ENCODE data around the gene LINGO1.

The LINGO1 gene

GRCh38 chr15:77667338-77668234, 34.9 kb upstream of the LINGO1 start:
- no peak overlapping the region for H3K4me3 ChIP-seq (ENCODE audit: low read depth, low read length)
- H3K4me1 ChIP-seq (ENCODE audit: control insufficient read depth, insufficient read depth, low read length) = peaks cover 3% of the 10 kb centered on the region
- no peak overlapping the region for H3K9ac ChIP-seq (ENCODE audit: low read depth, low read length)
- no peaks in the 10 kb centered on the region for H3K9me3 ChIP-seq (ENCODE audit: control insufficient read depth, insufficient read depth, low read length)
- H3K27me3 ChIP-seq (ENCODE audit: control insufficient read depth, insufficient read depth, low read length) = no peaks in the 10 kb centered on the region
- no peaks in the 10 kb centered on the region for H3K36me3 ChIP-seq (ENCODE audit: control insufficient read depth, insufficient read depth, low read length)

GRCh38 chr15:77666296-77666660, 33.6 kb upstream of the LINGO1 start:
- Histone ChIP-seq H3K9ac (ENCODE audit: low read depth, low read length) (no peak overlapping the region), H3K36me3 (ENCODE audit: control insufficient read depth, insufficient read depth, low read length) (no peaks in the 10 kb centered on the region), H3K9me3 (ENCODE audit: control insufficient read depth, insufficient read depth, low read length) (no peaks in the 10 kb centered on the region), H3K4me3 (ENCODE audit: low read depth, low read length) (no peak overlapping the region), H3K27me3 (ENCODE audit: control insufficient read depth, insufficient read depth, low read length) (no peaks in the 10 kb centered on the region), H3K4me1 (ENCODE audit: control insufficient read depth, insufficient read depth, low read length) (peaks cover 3% of the 10 kb centered on the region)

GRCh38 chr15:77665530-77666295, 33.0 kb upstream of the LINGO1 start:
- Histone ChIP-seq H3K36me3 (ENCODE audit: control insufficient read depth, insufficient read depth, low read length) (no peaks in the 10 kb centered on the region), H3K9ac (ENCODE audit: low read depth, low read length) (no peak overlapping the region), H3K9me3 (ENCODE audit: control insufficient read depth, insufficient read depth, low read length) (no peaks in the 10 kb centered on the region), H3K27me3 (ENCODE audit: control insufficient read depth, insufficient read depth, low read length) (no peaks in the 10 kb centered on the region), H3K4me1 (ENCODE audit: control insufficient read depth, insufficient read depth, low read length) (peaks cover 3% of the 10 kb centered on the region), H3K4me3 (ENCODE audit: low read depth, low read length) (no peak overlapping the region)

GRCh38 chr15:77664428-77664827, 31.7 kb upstream of the LINGO1 start:
- Histone ChIP-seq H3K36me3 (ENCODE audit: control insufficient read depth, insufficient read depth, low read length) (no peaks in the 10 kb centered on the region), H3K4me3 (ENCODE audit: low read depth, low read length) (no peak overlapping the region), H3K9me3 (ENCODE audit: control insufficient read depth, insufficient read depth, low read length) (no peaks in the 10 kb centered on the region), H3K4me1 (ENCODE audit: control insufficient read depth, insufficient read depth, low read length) (peaks cover 6% of the 10 kb centered on the region), H3K27me3 (ENCODE audit: control insufficient read depth, insufficient read depth, low read length) (no peaks in the 10 kb centered on the region), H3K9ac (ENCODE audit: low read depth, low read length) (peak overlapping the region; percentile 47)

GRCh38 chr15:77663256-77663655, 30.5 kb upstream of the LINGO1 start:
- Histone ChIP-seq H3K9me3 (ENCODE audit: control insufficient read depth, insufficient read depth, low read length) (no peaks in the 10 kb centered on the region), H3K27me3 (ENCODE audit: control insufficient read depth, insufficient read depth, low read length) (no peaks in the 10 kb centered on the region), H3K4me1 (ENCODE audit: control insufficient read depth, insufficient read depth, low read length) (peaks cover 6% of the 10 kb centered on the region), H3K36me3 (ENCODE audit: control insufficient read depth, insufficient read depth, low read length) (no peaks in the 10 kb centered on the region), H3K9ac (ENCODE audit: low read depth, low read length) (no peak overlapping the region), H3K4me3 (ENCODE audit: low read depth, low read length) (no peak overlapping the region)

GRCh38 chr15:77659350-77660321, 26.9 kb upstream of the LINGO1 start:
- Histone ChIP-seq H3K27me3 (ENCODE audit: control insufficient read depth, insufficient read depth, low read length) (no peaks in the 10 kb centered on the region), H3K4me1 (ENCODE audit: control insufficient read depth, insufficient read depth, low read length) (peaks cover 6% of the 10 kb centered on the region), H3K36me3 (ENCODE audit: control insufficient read depth, insufficient read depth, low read length) (no peaks in the 10 kb centered on the region), H3K4me3 (ENCODE audit: low read depth, low read length) (no peak overlapping the region), H3K9me3 (ENCODE audit: control insufficient read depth, insufficient read depth, low read length) (no peaks in the 10 kb centered on the region), H3K9ac (ENCODE audit: low read depth, low read length) (no peak overlapping the region)

GRCh38 chr15:77658304-77658703, 25.6 kb upstream of the LINGO1 start:
- H3K4me1 ChIP-seq (ENCODE audit: control insufficient read depth, insufficient read depth, low read length) = peaks cover 3% of the 10 kb centered on the region
- no peak overlapping the region for H3K4me3 ChIP-seq (ENCODE audit: low read depth, low read length)
- no peak overlapping the region for H3K9ac ChIP-seq (ENCODE audit: low read depth, low read length)
- H3K36me3 ChIP-seq (ENCODE audit: control insufficient read depth, insufficient read depth, low read length) = no peaks in the 10 kb centered on the region
- no peaks in the 10 kb centered on the region for H3K27me3 ChIP-seq (ENCODE audit: control insufficient read depth, insufficient read depth, low read length)
- H3K9me3 ChIP-seq (ENCODE audit: control insufficient read depth, insufficient read depth, low read length) = no peaks in the 10 kb centered on the region

- no peaks in the 10 kb centered on the region for H3K9me3 ChIP-seq (ENCODE audit: control insufficient read depth, insufficient read depth, low read length)
- H3K4me1 ChIP-seq (ENCODE audit: control insufficient read depth, insufficient read depth, low read length) = peaks cover 3% of the 10 kb centered on the region
- no peaks in the 10 kb centered on the region for H3K27me3 ChIP-seq (ENCODE audit: control insufficient read depth, insufficient read depth, low read length)
- no peak overlapping the region for H3K4me3 ChIP-seq (ENCODE audit: low read depth, low read length)
- no peaks in the 10 kb centered on the region for H3K36me3 ChIP-seq (ENCODE audit: control insufficient read depth, insufficient read depth, low read length)
- no peak overlapping the region for H3K9ac ChIP-seq (ENCODE audit: low read depth, low read length)
Observed at GRCh38 chr15:77657634-77658238, 25.0 kb upstream of the LINGO1 start.

- no peaks in the 10 kb centered on the region for H3K27me3 ChIP-seq (ENCODE audit: control insufficient read depth, insufficient read depth, low read length)
- no peaks in the 10 kb centered on the region for H3K9me3 ChIP-seq (ENCODE audit: control insufficient read depth, insufficient read depth, low read length)
- H3K4me3 ChIP-seq (ENCODE audit: low read depth, low read length) = no peak overlapping the region
- no peaks in the 10 kb centered on the region for H3K36me3 ChIP-seq (ENCODE audit: control insufficient read depth, insufficient read depth, low read length)
- H3K4me1 ChIP-seq (ENCODE audit: control insufficient read depth, insufficient read depth, low read length) = peaks cover 3% of the 10 kb centered on the region
- H3K9ac ChIP-seq (ENCODE audit: low read depth, low read length) = no peak overlapping the region
Observed at GRCh38 chr15:77656294-77656693, 23.6 kb upstream of the LINGO1 start.

- Histone ChIP-seq H3K36me3 (ENCODE audit: control insufficient read depth, insufficient read depth, low read length) (no peaks in the 10 kb centered on the region), H3K9me3 (ENCODE audit: control insufficient read depth, insufficient read depth, low read length) (no peaks in the 10 kb centered on the region), H3K4me1 (ENCODE audit: control insufficient read depth, insufficient read depth, low read length) (peaks cover 1% of the 10 kb centered on the region), H3K27me3 (ENCODE audit: control insufficient read depth, insufficient read depth, low read length) (no peaks in the 10 kb centered on the region), H3K9ac (ENCODE audit: low read depth, low read length) (no peak overlapping the region), H3K4me3 (ENCODE audit: low read depth, low read length) (no peak overlapping the region)
Observed at GRCh38 chr15:77654975-77655374, 22.3 kb upstream of the LINGO1 start.

Measured in iPS-15b (cell line).